PC-3 (cell line): ENCODE data around the gene LMBRD1.

Experiments used
- EZH2 ChIP-seq: fragments of 300-600 bp; sonication (generic); IDR thresholded peaks from one replicate; pipeline ENCODE4 v1.6.1; 2017; ENCODE audit warnings: antibody characterized with exemption, mild to moderate bottlenecking, low read length; ENCODE audit not compliant: unreplicated experiment
- EZH2phosphoT487 ChIP-seq: fragments of 300-600 bp; sonication (generic); IDR thresholded peaks from 2 replicates; pipeline ENCODE4 v1.6.1; 2018; ENCODE audit warnings: mild to moderate bottlenecking, antibody characterized with exemption, low read length, borderline replicate concordance
- TF ChIP-seq, protein P1 (sequence below): fragments of 300-600 bp; sonication (generic); conservative IDR thresholded peaks from 2 replicates; pipeline ENCODE4 v1.5.1; 2017; ENCODE audit warnings: antibody characterized with exemption, low read depth, mild to moderate bottlenecking, low read length

DNA sequence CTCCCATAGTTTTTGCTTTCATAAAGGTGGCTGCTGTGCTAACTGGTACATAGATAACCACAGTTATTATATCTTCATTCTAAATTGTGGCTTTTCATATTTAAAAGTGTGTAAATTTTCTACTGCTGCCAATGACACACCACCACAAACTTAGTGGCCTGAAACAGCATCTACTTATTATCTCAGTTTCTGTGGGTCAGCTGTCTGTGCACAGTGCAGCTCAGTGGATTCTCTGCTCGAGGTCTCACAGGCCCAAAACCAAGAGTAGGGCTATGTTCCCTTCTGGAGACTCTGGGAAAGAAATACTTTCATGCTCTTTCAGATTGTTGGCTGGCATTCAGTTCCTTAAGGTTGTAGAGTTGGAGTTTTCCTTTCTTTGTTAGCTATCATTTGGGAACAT, 90.1 kb downstream of the LMBRD1 start:
- TF ChIP-seq, protein P1, sequence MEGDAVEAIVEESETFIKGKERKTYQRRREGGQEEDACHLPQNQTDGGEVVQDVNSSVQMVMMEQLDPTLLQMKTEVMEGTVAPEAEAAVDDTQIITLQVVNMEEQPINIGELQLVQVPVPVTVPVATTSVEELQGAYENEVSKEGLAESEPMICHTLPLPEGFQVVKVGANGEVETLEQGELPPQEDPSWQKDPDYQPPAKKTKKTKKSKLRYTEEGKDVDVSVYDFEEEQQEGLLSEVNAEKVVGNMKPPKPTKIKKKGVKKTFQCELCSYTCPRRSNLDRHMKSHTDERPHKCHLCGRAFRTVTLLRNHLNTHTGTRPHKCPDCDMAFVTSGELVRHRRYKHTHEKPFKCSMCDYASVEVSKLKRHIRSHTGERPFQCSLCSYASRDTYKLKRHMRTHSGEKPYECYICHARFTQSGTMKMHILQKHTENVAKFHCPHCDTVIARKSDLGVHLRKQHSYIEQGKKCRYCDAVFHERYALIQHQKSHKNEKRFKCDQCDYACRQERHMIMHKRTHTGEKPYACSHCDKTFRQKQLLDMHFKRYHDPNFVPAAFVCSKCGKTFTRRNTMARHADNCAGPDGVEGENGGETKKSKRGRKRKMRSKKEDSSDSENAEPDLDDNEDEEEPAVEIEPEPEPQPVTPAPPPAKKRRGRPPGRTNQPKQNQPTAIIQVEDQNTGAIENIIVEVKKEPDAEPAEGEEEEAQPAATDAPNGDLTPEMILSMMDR: no peak
- no peak for TF ChIP-seq EZH2
- no peak for TF ChIP-seq EZH2phosphoT487
